H1 (cell line): Measurements from ENCODE around the gene RIMBP2. TPM values are rescaled to one million over a fixed set of nuclear protein-coding genes. Genes with fewer than 3 reads are reported as not detected.

Experiments used
- CTCF ChIA-PET: fragments of 300-600 bp; sonication (Branson Sonifier 250); formaldehyde crosslinking; loops from one replicate; lab custom pipeline; 2021; ENCODE audit not compliant: partially characterized antibody; lab: Charles Lee
- POLR2A ChIA-PET: fragments of 300-600 bp; sonication (Branson Sonifier 250); formaldehyde crosslinking; loops from one replicate; lab custom pipeline; 2021; ENCODE audit warnings: inconsistent platforms; ENCODE audit not compliant: partially characterized antibody; lab: Charles Lee
- DNase-seq, 2 experiments: peaks; one replicate each; pipeline versions ENCODE4 v3.0.0 to v3.0.0-alpha.2; 2010 to 2022; ENCODE audit warnings: low spot score in 2 of 2, low read depth in 1 of 2, mixed read lengths in 1 of 2
- FAIRE-seq: peaks from 2 replicates; lab custom pipeline; 2011; peaks lifted over from hg19 to GRCh38; lab: Jason Lieb, UNC
- H2AFZ ChIP-seq: 2 replicates; pipeline ENCODE4 v1.8.1; 2012; ENCODE audit warnings: low read length, inconsistent platforms
- H2AK5ac ChIP-seq: 2 replicates; pipeline ENCODE4 v1.6.1; 2013; ENCODE audit warnings: low read depth, low read length
- H2BK120ac ChIP-seq: replicated peaks from 2 replicates; pipeline ENCODE3; 2013; ENCODE audit warnings: low read depth, low read length, inconsistent platforms
- H2BK12ac ChIP-seq: 2 replicates; pipeline ENCODE4 v1.6.1; 2013; ENCODE audit warnings: low read depth, low read length
- H2BK15ac ChIP-seq: 2 replicates; pipeline ENCODE4 v1.6.1; 2013; ENCODE audit warnings: low read length
- H2BK20ac ChIP-seq: 2 replicates; pipeline ENCODE4 v1.6.1; 2013; ENCODE audit warnings: low read length
- H2BK5ac ChIP-seq: 2 replicates; pipeline ENCODE4 v1.6.1; 2013; ENCODE audit warnings: low read depth, low read length
- H3K14ac ChIP-seq: 2 replicates; pipeline ENCODE4 v1.6.1; 2013; ENCODE audit warnings: inconsistent platforms; ENCODE audit not compliant: insufficient read length
- H3K18ac ChIP-seq: 2 replicates; pipeline ENCODE4 v1.6.1; 2013; ENCODE audit warnings: low read length; ENCODE audit errors: extremely low read depth
- H3K23ac ChIP-seq: 2 replicates; pipeline ENCODE4 v1.6.1; 2013; ENCODE audit warnings: inconsistent platforms; ENCODE audit not compliant: insufficient read length
- H3K23me2 ChIP-seq: 2 replicates; pipeline ENCODE4 v1.6.1; 2013; ENCODE audit warnings: low read depth, low read length
- H3K27ac ChIP-seq: 2 replicates; pipeline ENCODE4 v1.6.1; 2011; ENCODE audit warnings: low read depth, low read length, inconsistent platforms
- H3K27me3 ChIP-seq, 4 experiments: replicated peaks in 1 of 4; 1 replicate in 1 of 4; 2 replicates in 3 of 4; pipeline versions ENCODE4 v1.6.1 to v1.8.1; 2011 to 2013; ENCODE audit warnings: low read length in 3 of 4, mild to moderate bottlenecking in 3 of 4, inconsistent platforms in 2 of 4, mixed read lengths in 2 of 4, moderate library complexity in 1 of 4; ENCODE audit not compliant: control insufficient read depth in 3 of 4, insufficient read depth in 3 of 4; ENCODE audit errors: extremely low read depth in 1 of 4
- H3K36me3 ChIP-seq, 4 experiments: 2 replicates each; pipeline versions ENCODE4 v1.6.1 to v1.8.1; 2011 to 2013; ENCODE audit warnings: mild to moderate bottlenecking in 4 of 4, low read length in 3 of 4, moderate library complexity in 2 of 4, control low read depth in 1 of 4, inconsistent platforms in 1 of 4; ENCODE audit not compliant: insufficient read depth in 4 of 4, control insufficient read depth in 2 of 4
- H3K4ac ChIP-seq: replicated peaks from 2 replicates; pipeline ENCODE3; 2013; ENCODE audit warnings: low read length, low read depth, mixed read lengths, inconsistent platforms; ENCODE audit not compliant: insufficient read length
- H3K4me1 ChIP-seq, 4 experiments: replicated peaks in 1 of 4; 1 replicate in 1 of 4; 2 replicates in 3 of 4; pipeline versions ENCODE4 v1.6.1 to v1.8.1; 2011 to 2013; ENCODE audit warnings: low read length in 3 of 4, inconsistent platforms in 2 of 4, mixed read lengths in 1 of 4; ENCODE audit not compliant: insufficient read depth in 4 of 4, control insufficient read depth in 3 of 4
- H3K4me2 ChIP-seq, 2 experiments: 2 replicates each; pipeline versions ENCODE4 v1.6.1 to v1.8.1; 2011 to 2013; ENCODE audit warnings: low read depth in 2 of 2, low read length in 2 of 2, control low read depth in 1 of 2, inconsistent platforms in 1 of 2, mild to moderate bottlenecking in 1 of 2; ENCODE audit not compliant: insufficient read depth in 1 of 2
- H3K4me3 ChIP-seq, 4 experiments: fragments of 200-600, 300-600 bp in 1 of 4; sonication (generic), shearing (Covaris generic), sonication (Bioruptor Twin) in 1 of 4; 2 replicates each; pipeline versions ENCODE4 v1.5.1 to v1.8.1; 2011 to 2016; ENCODE audit warnings: low read length in 4 of 4, low read depth in 3 of 4, control low read depth in 2 of 4, inconsistent platforms in 2 of 4, mild to moderate bottlenecking in 2 of 4, mixed read lengths in 1 of 4, moderate library complexity in 1 of 4; ENCODE audit not compliant: insufficient read depth in 2 of 4; ENCODE audit errors: extremely low read depth in 1 of 4
- H3K56ac ChIP-seq: replicated peaks from 2 replicates; pipeline ENCODE3; 2013; ENCODE audit warnings: low read depth, mild to moderate bottlenecking, mixed read lengths, low read length, inconsistent platforms; ENCODE audit not compliant: insufficient read length
- H3K79me1 ChIP-seq: 2 replicates; pipeline ENCODE4 v1.6.1; 2013; ENCODE audit warnings: low read depth, low read length, control low read depth
- H3K79me2 ChIP-seq, 2 experiments: 2 replicates each; pipeline versions ENCODE4 v1.6.1 to v1.8.1; 2012 to 2013; ENCODE audit warnings: low read length in 2 of 2, mild to moderate bottlenecking in 2 of 2, inconsistent platforms in 1 of 2; ENCODE audit not compliant: insufficient read depth in 2 of 2, control insufficient read depth in 1 of 2
- H3K9ac ChIP-seq, 4 experiments: replicated peaks in 1 of 4; 1 replicate in 1 of 4; 2 replicates in 3 of 4; pipeline versions ENCODE4 v1.6.1 to v1.8.1; 2011 to 2013; ENCODE audit warnings: low read depth in 3 of 4, low read length in 3 of 4, control low read depth in 2 of 4, mild to moderate bottlenecking in 2 of 4, moderate library complexity in 2 of 4, inconsistent platforms in 1 of 4; ENCODE audit errors: extremely low read depth in 1 of 4
- H3K9me3 ChIP-seq, 2 experiments: 2 replicates each; pipeline versions ENCODE4 v1.6.1 to v1.8.1; 2012 to 2013; ENCODE audit warnings: mild to moderate bottlenecking in 2 of 2, moderate library complexity in 2 of 2, control low read depth in 1 of 2, inconsistent platforms in 1 of 2, low read depth in 1 of 2, low read length in 1 of 2, mixed read lengths in 1 of 2; ENCODE audit not compliant: insufficient read depth in 2 of 2
- H4K20me1 ChIP-seq, 2 experiments: replicated peaks in 1 of 2; 2 replicates each; pipeline versions ENCODE3 to v1.8.1; 2011 to 2013; ENCODE audit warnings: inconsistent platforms in 2 of 2, low read length in 2 of 2, mild to moderate bottlenecking in 1 of 2; ENCODE audit not compliant: insufficient read depth in 2 of 2, control insufficient read depth in 1 of 2
- H4K5ac ChIP-seq: 2 replicates; pipeline ENCODE4 v1.6.1; 2013; ENCODE audit warnings: low read length, low read depth, mixed read lengths, inconsistent platforms; ENCODE audit not compliant: insufficient read length
- H4K8ac ChIP-seq: 2 replicates; pipeline ENCODE4 v1.8.0; 2013; ENCODE audit warnings: mild to moderate bottlenecking, moderate library complexity, low read length, inconsistent platforms; ENCODE audit not compliant: insufficient read depth; ENCODE audit errors: extremely low read depth
- H4K91ac ChIP-seq: replicated peaks from 2 replicates; pipeline ENCODE3; 2013; ENCODE audit warnings: low read length, mixed read lengths, inconsistent platforms; ENCODE audit not compliant: insufficient read length
- BACH1 ChIP-seq: IDR thresholded peaks from 2 replicates; pipeline ENCODE4 v1.6.1; 2012; ENCODE audit warnings: low read length, improper control_type of control experiment
- BRCA1 ChIP-seq: IDR thresholded peaks from 2 replicates; pipeline ENCODE4 v1.6.1; 2012; ENCODE audit warnings: low read depth, low read length, improper control_type of control experiment
- CBX8 ChIP-seq: fragments of 300-800, 300-1000 bp; sonication (generic); IDR thresholded peaks from 2 replicates; pipeline ENCODE4 v1.7.1; 2016; ENCODE audit warnings: low read depth, low read length, borderline replicate concordance
- CHD1 ChIP-seq: IDR thresholded peaks from 2 replicates; pipeline ENCODE4 v1.6.1; 2012; ENCODE audit warnings: low read depth, low read length, improper control_type of control experiment
- EGR1 ChIP-seq: IDR thresholded peaks from 2 replicates; pipeline ENCODE4 v1.6.1; 2011; ENCODE audit warnings: low read depth, low read length, borderline replicate concordance
- HDAC2 ChIP-seq, 2 experiments: fragments of 300-600 bp in 1 of 2; sonication (generic) in 1 of 2; IDR thresholded peaks; 2 replicates each; pipeline ENCODE4 v1.6.1; 2011 to 2012; ENCODE audit warnings: low read depth in 2 of 2, low read length in 2 of 2, mild to moderate bottlenecking in 2 of 2, moderate library complexity in 2 of 2, borderline replicate concordance in 1 of 2, inconsistent platforms in 1 of 2
- KDM5A ChIP-seq: fragments of 200-600 bp; IDR thresholded peaks from 2 replicates; pipeline ENCODE4 v1.7.1; 2012; ENCODE audit warnings: mild to moderate bottlenecking, low read length, inconsistent platforms, mixed read lengths
- RNF2 ChIP-seq: fragments of 200-900, 300-1000 bp; sonication (generic); IDR thresholded peaks from 2 replicates; pipeline ENCODE4 v1.7.1; 2016; ENCODE audit warnings: borderline replicate concordance, low read depth, mild to moderate bottlenecking, antibody characterized with exemption, low read length; ENCODE audit not compliant: poor library complexity, severe bottlenecking; ENCODE audit errors: missing control alignments
- SIN3A ChIP-seq, 2 experiments: IDR thresholded peaks in 1 of 2; conservative IDR thresholded peaks in 1 of 2; 2 replicates each; pipeline ENCODE4 v1.6.1; 2011 to 2012; ENCODE audit warnings: low read length in 2 of 2, improper control_type of control experiment in 1 of 2, low read depth in 1 of 2, mild to moderate bottlenecking in 1 of 2
- SP2 ChIP-seq: IDR thresholded peaks from 2 replicates; pipeline ENCODE4 v1.6.1; 2012; ENCODE audit warnings: mild to moderate bottlenecking, low read length, inconsistent platforms
- TBP ChIP-seq: IDR thresholded peaks from 2 replicates; pipeline ENCODE4 v1.6.1; 2011; ENCODE audit warnings: low read depth, low read length, improper control_type of control experiment
- ZNF274 ChIP-seq: IDR thresholded peaks from 2 replicates; pipeline ENCODE4 v1.7.0; 2012; ENCODE audit warnings: low read length, borderline replicate concordance; ENCODE audit errors: extremely low read depth
- WGBS, 2 experiments: shearing (Covaris generic) in 1 of 2; methylation state at CpG; one replicate each; pipeline versions ENCODE4 v1.1.6 to v1.1.7; 2013 to 2015; ENCODE audit warnings: low lambda C conversion rate in 2 of 2, mixed read lengths in 2 of 2, inconsistent platforms in 1 of 2, low coverage in 1 of 2, missing lambda C conversion rate in 1 of 2; ENCODE audit not compliant: insufficient replicate concordance in 2 of 2, insufficient coverage in 1 of 2, insufficient read length in 1 of 2; ENCODE audit errors: extremely low coverage in 1 of 2, missing lambda C conversion rate in 1 of 2; 5-methylcytosine and 5-hydroxymethylcytosine counted together
- polyA plus RNA-seq, 7 experiments: library from polyadenylated mRNA; depleted of rRNA in 3 of 7; stranded (reverse) in 5 of 7; unstranded in 2 of 7; fragments of >200 nt in 5 of 7; fragments of 200-250 nt in 2 of 7; gene quantifications; 1 replicate in 5 of 7; 2 replicates in 1 of 7; 4 replicates in 1 of 7; pipeline versions ENCODE4 v1.2.1 to v1.2.3, GENCODE V29; 2011 to 2013; ENCODE audit warnings: missing spikeins in 2 of 7, mixed read lengths in 2 of 7
- total RNA-seq: library from RNA; stranded (reverse); fragmentation: NEBNext Ultra II Directional; extraction: Animal tissue kit (Norgen Biotek cat#: 25700); gene quantifications from 2 replicates; pipeline ENCODE4 v1.2.1, GENCODE V29; 2021
- TF ChIP-seq, protein P1 (sequence below): IDR thresholded peaks from 2 replicates; pipeline ENCODE4 v1.6.1; 2011; ENCODE audit warnings: low read length, improper control_type of control experiment

RIMBP2 gene
- total and polyA plus RNA-seq, 2 of the 8 experiments (the other 6 are each of a cell fraction or from before 2014, with no cell fraction given): 0.18 to 0.65 TPM

DNA sequence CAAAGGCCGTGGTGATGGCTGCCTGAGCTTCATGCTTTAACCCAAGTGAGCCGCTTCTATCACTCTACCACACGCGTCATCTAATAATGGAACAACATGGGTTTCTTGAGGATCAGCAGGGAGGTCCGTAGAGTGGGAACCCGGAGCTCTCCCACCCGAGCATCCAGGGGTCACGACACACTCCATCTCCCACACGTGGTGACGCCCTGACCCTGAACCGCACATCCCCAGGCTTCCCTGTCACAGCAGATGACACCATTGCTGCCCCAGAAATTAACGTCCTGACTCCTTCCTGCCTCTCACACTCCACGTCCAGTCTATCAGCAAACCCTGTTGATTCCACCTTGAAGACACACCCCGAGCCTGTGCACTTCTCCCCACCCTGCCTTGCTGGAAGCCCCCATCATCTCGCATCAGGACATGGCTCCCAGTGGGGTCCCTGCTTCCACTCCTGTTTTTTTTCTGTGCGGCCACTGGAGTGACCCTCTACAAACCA is 215.2 kb downstream of the RIMBP2 start:
- no peaks in the 10 kb centered on the region for H3K79me1 ChIP-seq
- H4K5ac ChIP-seq: no peak overlapping the region
- no peaks in the 10 kb centered on the region for H3K9me3 ChIP-seq
- H3K27me3 ChIP-seq: no peaks in the 10 kb centered on the region
- no peak overlapping the region for H4K8ac ChIP-seq
- no peak for DNase-seq
- H3K36me3 ChIP-seq: no peaks in the 10 kb centered on the region
- no peak overlapping the region for H3K4me2 ChIP-seq
- no peak overlapping the region for H2AFZ ChIP-seq
- FAIRE-seq: no peak
- ChIA-PET CTCF (interaction anchor here (2.2 kb wide), 1 partner anchor 12 kb away, joined by 5 read pairs; no protein-coding TSS in a partner anchor), POLR2A (no interaction called here)
- no peak overlapping the region for H3K56ac ChIP-seq
- no peaks in the 10 kb centered on the region for H4K20me1 ChIP-seq
- H3K23me2 ChIP-seq: no peaks in the 10 kb centered on the region
- H2BK120ac ChIP-seq: no peak overlapping the region
- no peak overlapping the region for H3K27ac ChIP-seq
- H3K9ac ChIP-seq: no peak overlapping the region
- H3K18ac ChIP-seq: no peak overlapping the region
- H3K14ac ChIP-seq: no peak overlapping the region
- no peak overlapping the region for H2AK5ac ChIP-seq
- no peak overlapping the region for H2BK20ac ChIP-seq
- no peaks in the 10 kb centered on the region for H3K79me2 ChIP-seq
- H2BK12ac ChIP-seq: no peak overlapping the region
- no peak overlapping the region for H3K23ac ChIP-seq
- H2BK5ac ChIP-seq: no peak overlapping the region
- H3K4me3 ChIP-seq: no peak overlapping the region
- 81% methylated on average over 16 of the region's 16 CpGs; no CpG with 5 or more reads in 1 of the 2 experiments for WGBS, 2 experiments
- no peaks in the 10 kb centered on the region for H3K4me1 ChIP-seq
- H4K91ac ChIP-seq: no peak overlapping the region
- no peak overlapping the region for H3K4ac ChIP-seq
- no peak overlapping the region for H2BK15ac ChIP-seq
- no peak for TF ChIP-seq HDAC2 (IDR thresholded peaks at IDR 0.05; ENCODE audit: borderline replicate concordance in 1 of 2, low read depth in 2 of 2, low read length in 2 of 2)
- no peak for TF ChIP-seq BRCA1
- TF ChIP-seq TBP: no peak
- TF ChIP-seq EGR1: no peak
- TF ChIP-seq CHD1: no peak
- TF ChIP-seq, protein P1, sequence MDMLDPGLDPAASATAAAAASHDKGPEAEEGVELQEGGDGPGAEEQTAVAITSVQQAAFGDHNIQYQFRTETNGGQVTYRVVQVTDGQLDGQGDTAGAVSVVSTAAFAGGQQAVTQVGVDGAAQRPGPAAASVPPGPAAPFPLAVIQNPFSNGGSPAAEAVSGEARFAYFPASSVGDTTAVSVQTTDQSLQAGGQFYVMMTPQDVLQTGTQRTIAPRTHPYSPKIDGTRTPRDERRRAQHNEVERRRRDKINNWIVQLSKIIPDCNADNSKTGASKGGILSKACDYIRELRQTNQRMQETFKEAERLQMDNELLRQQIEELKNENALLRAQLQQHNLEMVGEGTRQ: no peak
- no peak for TF ChIP-seq RNF2
- TF ChIP-seq BACH1: no peak
- no peak for TF ChIP-seq CBX8
- TF ChIP-seq KDM5A: no peak
- TF ChIP-seq SP2: no peak
- no peak for TF ChIP-seq SIN3A (conservative IDR thresholded peaks at IDR 0.05 in 1 of 2, IDR thresholded peaks at IDR 0.05 in 1 of 2; ENCODE audit: low read depth in 1 of 2, low read length in 2 of 2)
- no peak for TF ChIP-seq ZNF274
